SU-DHL-6 (cell line): ENCODE measurements around the gene KRT6B.

ENCODE experiments used
- CTCF ChIP-seq: fragments of 200-600 bp; sonication (generic); IDR thresholded peaks from one replicate; pipeline ENCODE4 v1.5.1; 2017; ENCODE audit warnings: antibody characterized with exemption, mild to moderate bottlenecking, low read length, moderate library complexity; ENCODE audit not compliant: insufficient read depth, poor library complexity, severe bottlenecking
- EZH2phosphoT487 ChIP-seq: fragments of 200-600 bp; sonication (generic), shearing (Covaris generic); conservative IDR thresholded peaks from 2 replicates; pipeline ENCODE4 v1.6.1; 2018; ENCODE audit warnings: mild to moderate bottlenecking, antibody characterized with exemption, low read length, moderate library complexity, mixed read lengths

- TF ChIP-seq EZH2phosphoT487 (no peak), CTCF (no peak)
These were observed 28.1 kb upstream of the KRT6B start for GRCh38 chr12:52480073-52480472.
